GM18519 (cell line): ENCODE results near the gene SGCA.

Experiments
- ATAC-seq: cut with Tn5 transposase; IDR thresholded peaks from one replicate; pipeline ENCODE4 v1.9.1; 2021; ENCODE audit warnings: mild to moderate bottlenecking, moderate library complexity; ENCODE audit not compliant: unreplicated experiment, low FRiP score

The SGCA gene

DNA sequence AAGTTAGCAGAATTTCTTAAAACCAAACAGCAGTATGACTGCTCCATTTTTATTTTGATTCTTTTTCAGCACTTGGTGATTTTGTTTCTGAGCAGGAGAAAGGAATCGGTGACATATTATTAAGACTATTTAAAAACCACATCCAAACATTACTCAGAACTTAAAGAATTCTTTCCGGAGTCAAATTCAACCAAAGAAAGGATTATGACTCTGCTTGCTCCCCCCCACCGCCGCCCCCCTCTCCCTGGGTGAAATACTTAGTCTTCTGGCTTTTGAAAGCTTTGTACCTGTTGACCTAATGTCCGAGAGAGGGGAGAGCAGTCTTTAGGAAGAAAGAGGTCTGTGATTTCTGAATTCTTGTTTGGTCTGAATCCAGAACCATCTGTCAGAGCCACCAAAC lies 53.5 kb downstream of the SGCA start:
- no peak for ATAC-seq

DNA sequence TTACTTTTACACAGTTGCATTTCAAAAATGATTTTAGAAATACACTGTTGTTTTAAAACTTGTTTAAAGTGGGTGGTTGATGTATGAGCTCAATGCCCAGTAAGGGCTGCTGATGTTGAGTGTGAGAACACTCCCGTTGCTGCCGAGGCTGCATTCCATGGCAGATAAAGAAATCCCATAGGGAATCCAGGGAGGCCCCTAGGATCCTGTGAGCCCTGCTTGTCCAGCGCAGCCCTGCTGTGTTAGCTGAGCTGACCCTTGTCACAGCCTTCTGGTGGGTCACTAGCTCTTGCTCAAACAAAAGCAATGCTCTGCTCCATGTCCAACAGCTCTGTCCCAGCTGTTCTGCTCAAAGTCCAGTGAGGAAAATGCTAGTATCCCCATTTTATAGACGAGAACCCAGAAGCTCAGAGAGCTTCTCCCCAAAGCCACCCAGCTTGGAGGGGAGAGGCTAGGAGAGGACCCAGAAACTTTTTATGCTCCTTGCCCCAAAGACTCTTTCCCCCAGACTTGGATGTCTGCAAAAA lies 54.2 kb downstream of the SGCA start:
- ATAC-seq, result no peak

DNA sequence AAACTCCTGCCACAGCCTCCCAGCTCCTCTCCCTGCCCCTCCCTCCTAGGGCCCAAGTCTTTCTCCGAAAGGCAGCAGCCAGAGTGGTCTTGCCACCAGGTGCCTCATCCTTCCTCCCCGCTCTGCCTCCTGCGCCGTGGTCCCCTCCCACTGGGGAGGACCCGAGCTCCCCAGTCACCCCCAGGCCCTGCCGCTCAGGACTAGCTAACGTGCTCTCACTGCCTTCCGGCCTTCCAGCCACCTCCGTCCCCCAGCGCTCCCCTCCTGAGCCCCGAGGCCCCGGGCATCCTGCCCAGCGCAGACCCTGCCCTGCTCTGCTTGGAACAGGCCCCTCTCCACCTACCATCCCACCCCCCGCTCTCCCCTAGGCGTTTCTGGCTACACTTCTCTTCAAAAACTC lies 55.0 kb downstream of the SGCA start:
- no peak for ATAC-seq

DNA sequence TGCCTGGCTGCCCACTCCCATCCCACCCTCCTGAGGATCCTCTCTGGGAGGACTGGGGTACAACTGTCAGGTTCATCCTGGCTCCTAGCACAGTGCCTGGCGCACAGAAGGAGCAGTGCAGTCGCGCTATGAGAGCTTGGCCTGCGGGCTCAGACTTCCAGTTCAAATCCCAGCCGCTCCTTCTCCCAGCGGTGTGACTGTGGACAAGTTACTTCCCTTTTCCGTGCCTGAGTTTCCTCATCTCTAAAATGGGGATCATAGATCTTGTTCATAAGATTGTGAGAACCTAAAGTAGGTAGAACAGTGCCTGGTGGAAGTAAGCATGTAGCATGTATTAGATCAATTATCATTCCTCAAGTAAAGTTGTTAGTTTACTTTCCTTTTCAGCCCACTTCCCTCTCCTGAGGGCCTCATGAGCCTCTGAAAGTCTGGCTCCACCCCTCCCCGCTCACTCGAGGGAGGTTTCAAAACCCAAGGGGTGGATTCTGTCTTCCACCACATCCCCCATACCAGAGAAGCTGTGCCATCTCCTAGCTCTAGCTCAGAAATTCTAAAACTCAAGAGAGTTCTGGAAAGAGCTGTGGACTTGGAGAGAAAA lies 55.6 kb downstream of the SGCA start:
- no peak for ATAC-seq

DNA sequence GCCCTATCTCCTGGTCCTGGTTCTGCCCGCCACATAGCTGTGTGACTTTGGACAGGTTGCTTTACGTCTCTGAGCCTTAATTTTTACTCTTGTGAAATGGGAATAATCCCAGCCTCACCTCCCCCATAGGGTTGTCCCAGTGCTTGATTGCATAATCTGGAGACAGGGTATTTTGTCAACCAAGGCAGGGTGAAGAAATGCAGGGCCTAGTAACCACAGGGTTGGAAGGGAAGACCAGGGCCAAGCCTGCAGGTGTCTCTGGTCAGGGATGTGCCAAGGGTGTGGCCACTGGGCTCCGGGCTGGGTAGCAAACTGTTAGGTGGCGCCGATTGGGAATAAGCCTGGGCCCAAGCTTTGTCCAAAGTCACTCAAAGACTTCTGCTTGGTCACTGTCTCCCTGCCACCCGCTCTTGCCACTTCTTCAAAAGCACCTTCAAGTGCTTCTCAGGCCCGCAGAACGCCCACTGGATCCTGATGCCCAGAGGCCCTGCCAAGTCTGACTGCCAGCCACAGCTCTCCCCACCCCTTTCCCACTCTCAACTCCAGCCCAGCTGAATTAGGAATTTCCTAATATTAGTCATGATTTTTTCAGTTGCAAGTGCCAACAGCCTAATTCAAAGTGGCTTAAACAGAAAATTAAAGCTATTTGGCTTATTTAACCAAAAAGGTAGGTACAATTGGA lies 56.2 kb downstream of the SGCA start:
- no peak for ATAC-seq

DNA sequence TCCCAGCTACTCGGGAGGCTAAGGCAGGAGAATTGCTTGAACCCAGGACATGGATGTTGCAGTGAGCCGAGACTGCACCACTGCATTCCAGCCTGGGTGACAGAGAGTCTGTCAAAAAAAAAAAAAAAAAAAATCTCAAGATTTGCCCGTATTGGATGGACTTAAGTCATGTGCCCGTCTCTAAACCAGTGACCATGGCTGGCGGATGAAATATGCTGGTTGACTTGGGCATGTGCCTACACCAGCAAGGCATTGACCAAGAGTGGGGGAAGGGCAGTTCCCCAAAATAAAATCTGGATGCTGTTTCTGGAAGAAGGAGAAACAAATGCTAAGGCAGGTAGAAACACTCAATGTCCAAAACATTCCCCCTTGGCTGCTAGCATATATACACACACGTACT lies 57.1 kb downstream of the SGCA start:
- ATAC-seq, result no peak
